AG10803 (cell line): Measurements from ENCODE around the gene SCCPDH.
"Not testable (repeated sequence)": the region's sequence is repeated elsewhere in the genome, so short reads cannot be mapped to it uniquely, and the experiment has no call there.

Source experiments
- DNase-seq: peaks from one replicate; pipeline ENCODE4 v3.0.0; 2010; ENCODE audit warnings: low read depth
- H3K4me3 ChIP-seq: 2 replicates; pipeline ENCODE4 v1.5.1; 2011; ENCODE audit warnings: mild to moderate bottlenecking, low read length, control low read depth
- CTCF ChIP-seq: conservative IDR thresholded peaks from 2 replicates; pipeline ENCODE4 v1.5.1; 2011; ENCODE audit warnings: mild to moderate bottlenecking, low read length, control low read depth, inconsistent platforms

The SCCPDH gene

GRCh38 chr1:246734866-246735265, 10.7 kb downstream of the SCCPDH start:
- no peak for DNase-seq
- H3K4me3 ChIP-seq: no peak overlapping the region
- TF ChIP-seq CTCF: no peak

GRCh38 chr1:246735735-246736134, 11.5 kb downstream of the SCCPDH start:
- no peak overlapping the region for H3K4me3 ChIP-seq
- no peak for DNase-seq
- no peak for TF ChIP-seq CTCF

GRCh38 chr1:246742396-246742795, 18.2 kb downstream of the SCCPDH start:
- DNase-seq: no peak
- TF ChIP-seq CTCF: no peak
- no peak overlapping the region for H3K4me3 ChIP-seq

GRCh38 chr1:246746155-246746554, 21.9 kb downstream of the SCCPDH start:
- H3K4me3 ChIP-seq, DNase-seq: not testable (repeated sequence)

GRCh38 chr1:246748006-246748405, 23.8 kb downstream of the SCCPDH start:
- no peak for DNase-seq
- no peak for TF ChIP-seq CTCF
- no peak overlapping the region for H3K4me3 ChIP-seq

GRCh38 chr1:246748867-246749266, 24.7 kb downstream of the SCCPDH start:
- TF ChIP-seq CTCF: no peak
- H3K4me3 ChIP-seq: no peak overlapping the region
- no peak for DNase-seq

- no peak for TF ChIP-seq CTCF
- no peak overlapping the region for H3K4me3 ChIP-seq
- DNase-seq: no peak
Observed at GRCh38 chr1:246750752-246751151, 26.5 kb downstream of the SCCPDH start.
